HG03175 (cell line): ENCODE results near the gene NKG7.

Source experiments
- ATAC-seq: cut with Tn5 transposase; IDR thresholded peaks from one replicate; pipeline ENCODE4 v1.9.1; 2021; ENCODE audit warnings: mild to moderate bottlenecking, moderate library complexity; ENCODE audit not compliant: unreplicated experiment

Gene NKG7

DNA sequence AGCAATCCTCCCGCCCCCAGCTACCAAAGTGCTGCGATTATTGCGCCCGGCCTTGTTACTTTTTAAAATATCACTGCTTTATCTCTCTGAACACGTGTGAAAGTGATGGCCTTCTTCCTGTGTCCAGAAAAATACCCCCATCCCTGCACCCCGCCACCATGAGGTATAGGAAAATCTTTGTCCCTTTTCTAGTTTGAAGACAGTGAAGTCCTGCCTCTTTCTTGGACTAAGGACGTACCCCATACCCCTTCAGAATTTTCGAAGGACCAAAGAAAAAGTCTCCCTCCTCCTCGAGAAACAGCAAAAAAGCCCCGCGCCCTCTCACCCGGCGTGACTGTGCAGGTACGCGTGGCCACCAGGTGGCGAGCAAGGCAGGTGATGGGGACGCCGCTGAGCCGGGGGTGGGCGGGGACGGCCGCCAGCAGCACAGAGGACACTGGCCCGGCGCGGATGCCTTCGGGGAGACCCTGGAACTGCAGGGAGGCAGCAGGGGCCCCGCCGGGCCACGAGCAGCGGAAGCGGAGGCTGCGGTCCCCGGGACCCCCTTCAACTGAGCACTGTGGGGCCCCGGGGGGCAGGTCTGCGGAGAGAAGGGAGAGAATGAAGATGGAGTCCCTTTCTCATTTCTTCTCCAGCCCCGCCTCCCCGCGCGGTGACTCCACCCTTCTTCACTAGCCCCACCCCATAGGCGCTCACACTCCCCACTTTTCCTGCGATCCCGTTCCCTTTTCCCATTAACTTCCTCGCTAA, 33.7 kb downstream of the NKG7 start:
- ATAC-seq: peak; percentile 53

DNA sequence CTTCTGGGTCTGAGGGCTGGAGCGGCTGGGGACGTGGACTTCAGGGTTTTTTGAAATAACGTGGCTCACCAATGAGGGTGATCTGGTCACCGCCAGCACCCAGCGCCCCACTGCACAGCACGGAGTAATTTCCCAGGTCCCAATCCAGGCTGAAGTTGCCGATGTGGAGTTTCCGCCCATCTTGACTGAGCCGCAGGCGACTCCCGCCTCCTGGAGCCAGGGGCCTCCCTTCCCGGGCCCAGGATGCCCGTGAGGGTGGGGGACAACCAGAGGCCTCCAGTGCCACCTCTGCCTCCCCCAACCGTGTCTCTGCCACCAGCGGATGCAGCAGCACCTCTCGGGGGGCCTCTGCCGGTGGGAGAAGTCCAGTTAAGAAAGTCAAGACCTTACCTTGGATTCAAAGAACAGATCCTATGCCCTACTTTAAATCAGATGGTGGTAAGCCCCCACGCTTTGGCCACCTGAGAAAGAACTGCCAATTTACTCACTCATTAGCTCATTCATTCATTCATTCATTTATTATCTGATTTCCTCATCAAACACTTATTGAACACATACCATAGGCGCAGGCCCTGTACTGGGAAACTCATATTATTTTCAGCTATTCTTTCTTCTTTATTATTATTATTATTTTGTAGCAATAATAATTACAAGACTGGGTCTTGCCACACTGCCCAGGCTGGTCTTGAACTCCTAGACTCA, 34.4 kb downstream of the NKG7 start:
- ATAC-seq: no peak

DNA sequence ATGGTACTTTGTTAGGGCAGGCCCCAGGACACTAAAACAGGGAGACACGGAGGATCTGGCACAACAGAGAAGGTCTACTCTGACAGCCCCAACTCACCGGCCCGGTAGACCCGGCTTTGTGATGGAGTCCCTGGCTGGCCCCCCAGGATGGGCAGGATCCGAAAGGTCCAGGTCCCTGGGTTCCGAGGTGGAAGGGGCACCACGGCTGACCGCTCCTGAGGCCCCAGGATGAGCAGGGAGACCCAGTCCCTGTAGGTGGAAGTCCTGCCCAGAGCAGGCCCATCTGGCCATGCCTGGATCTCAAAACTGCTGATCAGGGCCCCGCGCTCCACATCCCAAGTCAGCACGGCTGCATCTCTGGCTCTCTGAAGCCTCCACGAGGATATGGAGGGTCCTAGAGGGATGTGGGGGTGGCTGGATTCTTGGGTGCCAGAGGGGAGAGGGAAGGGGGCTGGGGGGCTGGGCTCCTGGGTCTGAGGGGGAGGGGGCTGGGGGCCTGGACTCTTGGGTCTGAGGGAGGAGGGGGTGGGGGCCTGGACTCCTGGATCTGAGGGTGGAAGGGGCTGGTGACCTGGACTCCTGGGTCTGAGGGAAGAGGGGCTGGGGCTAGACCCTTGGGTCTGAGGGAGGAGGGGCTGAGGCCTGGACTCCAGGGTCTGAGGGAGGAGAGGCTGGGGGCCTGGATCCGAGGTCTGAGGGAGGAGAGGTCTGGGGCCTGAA, 35.2 kb downstream of the NKG7 start:
- ATAC-seq: no peak

DNA sequence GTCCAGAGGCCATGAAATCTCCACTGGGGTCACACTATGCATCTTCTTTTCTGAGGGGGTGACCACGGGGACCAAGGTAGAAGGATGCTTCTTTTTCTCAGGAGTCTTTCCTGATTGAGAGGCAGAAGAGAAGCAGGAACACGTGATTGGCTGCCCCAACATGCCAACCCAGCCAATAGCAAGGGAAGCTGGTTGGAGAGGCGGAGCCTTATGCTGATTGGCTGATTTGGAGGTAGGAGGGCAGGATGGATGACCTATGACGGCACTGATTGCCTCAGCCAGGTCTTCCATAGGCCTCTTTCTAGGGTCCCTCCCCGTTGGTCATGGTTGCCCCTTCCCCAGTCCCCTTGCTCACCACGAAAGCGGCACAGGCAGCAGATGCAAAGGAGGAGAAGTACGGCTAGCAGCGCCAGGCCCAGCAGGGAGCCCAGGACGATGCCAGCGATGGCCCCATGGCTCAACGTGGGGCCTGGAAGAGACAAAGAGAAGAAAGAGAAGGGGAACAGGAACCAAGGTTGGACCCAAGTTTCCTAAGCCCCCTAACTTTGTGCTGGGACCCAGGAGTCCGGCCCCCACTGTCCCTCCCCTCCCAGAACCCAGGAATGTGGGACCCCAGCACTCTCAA, 38.5 kb downstream of the NKG7 start:
- no peak for ATAC-seq

DNA sequence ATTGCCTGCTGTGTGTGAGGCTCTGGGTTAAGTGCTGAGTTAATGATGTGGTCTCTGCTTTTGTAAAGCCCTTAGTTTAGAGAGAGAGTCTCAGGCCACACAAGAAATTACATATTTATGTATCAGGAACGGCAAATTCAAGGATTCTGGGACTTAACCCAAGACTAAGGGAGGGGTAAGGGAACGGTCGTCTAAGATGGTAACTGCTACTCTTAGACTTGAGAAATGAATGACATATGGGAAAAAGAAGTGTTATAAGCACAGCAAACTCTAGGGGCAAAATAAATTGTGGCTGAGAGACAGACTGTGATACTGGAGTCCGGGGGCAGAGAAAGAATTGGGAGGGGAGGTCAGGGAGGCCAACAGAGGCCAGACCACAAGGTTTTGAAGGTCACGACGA, 40.7 kb downstream of the NKG7 start:
- ATAC-seq: no peak

DNA sequence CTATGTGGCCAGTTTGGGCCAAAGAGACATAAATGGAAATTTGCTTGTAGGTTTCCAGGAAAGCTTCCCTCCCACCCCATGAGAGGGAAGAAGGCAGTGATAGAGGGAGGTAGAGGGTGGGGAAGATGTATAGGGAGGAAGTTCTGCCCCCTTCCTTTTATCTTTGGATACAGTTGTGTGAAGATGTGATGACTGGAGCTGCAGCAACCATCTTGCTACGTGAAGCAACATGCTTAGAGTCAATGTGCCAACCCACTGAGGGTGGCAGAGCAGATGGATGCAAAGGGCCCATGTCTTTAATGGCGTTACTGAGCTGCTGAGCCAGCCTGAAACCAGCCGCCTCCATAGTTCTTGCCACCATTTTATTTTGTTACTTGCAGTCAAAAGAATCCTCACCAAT, 41.3 kb downstream of the NKG7 start:
- ATAC-seq: no peak

DNA sequence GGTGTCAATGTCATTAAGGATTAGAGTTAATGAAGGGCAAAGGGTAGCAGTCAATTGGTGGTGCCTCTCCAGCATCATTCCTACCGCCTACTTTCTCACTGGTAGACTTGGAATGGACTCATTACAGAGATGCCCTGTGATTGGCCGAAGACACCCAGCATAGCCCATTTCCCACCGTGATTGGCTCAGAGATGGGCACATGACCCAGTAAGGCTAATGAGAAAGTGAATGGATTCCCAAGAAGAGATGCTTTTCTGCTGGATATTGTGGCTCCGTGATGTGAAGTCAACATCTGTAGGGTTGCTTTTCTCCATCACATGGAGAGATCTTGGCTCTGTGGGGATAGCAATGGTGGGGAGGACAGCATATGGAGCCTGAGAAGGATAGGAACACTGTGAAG, 42.1 kb downstream of the NKG7 start:
- no peak for ATAC-seq

DNA sequence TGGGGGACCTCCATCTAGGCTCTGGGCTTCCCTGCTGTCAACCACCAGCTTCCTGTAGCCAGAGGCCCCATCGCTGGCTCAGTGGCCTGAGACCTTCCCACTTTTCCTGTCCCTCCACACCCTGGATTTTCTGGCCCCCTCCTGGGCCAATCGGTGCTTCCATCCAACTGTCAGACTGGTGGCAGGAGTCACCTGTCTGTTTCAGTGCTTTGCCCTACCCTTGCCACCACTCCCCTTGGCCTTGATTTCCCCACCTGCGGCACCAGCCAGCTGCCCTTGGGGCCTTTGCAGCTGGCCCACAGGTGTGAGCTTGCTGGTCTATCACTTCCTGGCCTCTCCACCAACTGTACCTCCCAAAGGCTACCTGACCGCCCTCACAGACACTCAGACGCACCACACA, 43.0 kb downstream of the NKG7 start:
- no peak for ATAC-seq

DNA sequence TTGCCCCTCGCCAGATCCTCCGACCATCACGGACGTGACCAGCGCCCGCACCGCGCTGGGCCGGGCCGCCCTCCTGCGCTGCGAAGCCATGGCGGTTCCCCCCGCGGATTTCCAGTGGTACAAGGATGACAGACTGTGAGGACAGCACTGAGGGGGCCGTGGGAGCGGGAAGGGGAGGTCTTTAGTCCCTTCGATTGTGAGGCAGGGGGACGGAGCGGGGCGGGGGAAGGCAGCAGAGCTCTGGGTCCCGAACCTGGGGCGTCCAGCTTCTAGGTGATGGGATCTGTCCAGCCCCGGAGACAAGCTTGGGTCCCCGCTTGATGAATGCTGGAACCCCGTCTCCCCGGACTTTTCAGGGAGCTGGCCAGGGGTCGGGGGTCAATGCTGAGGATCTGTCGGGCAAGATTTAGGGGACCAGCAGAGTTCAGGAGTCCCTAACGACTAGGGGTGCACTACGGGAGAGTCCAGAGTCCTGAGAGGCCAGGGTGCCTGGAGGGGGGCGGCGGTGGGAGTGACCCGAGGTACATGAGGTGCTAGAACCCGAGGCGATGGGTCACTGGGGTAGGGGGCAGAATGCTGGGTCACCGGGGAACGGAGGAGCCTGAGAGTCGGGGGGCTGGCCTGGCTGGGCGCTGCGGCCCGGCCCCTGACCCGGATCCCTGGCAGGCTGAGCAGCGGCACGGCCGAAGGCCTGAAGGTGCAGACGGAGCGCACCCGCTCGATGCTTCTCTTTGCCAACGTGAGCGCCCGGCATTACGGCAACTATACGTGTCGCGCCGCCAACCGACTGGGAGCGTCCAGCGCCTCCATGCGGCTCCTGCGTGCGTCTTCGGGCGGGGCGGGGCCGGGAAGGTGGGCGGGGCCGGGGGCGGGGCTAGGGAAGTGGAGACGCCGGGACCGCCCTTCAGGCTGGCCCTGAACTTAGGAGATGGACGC, 45.1 kb downstream of the NKG7 start:
- no peak for ATAC-seq

DNA sequence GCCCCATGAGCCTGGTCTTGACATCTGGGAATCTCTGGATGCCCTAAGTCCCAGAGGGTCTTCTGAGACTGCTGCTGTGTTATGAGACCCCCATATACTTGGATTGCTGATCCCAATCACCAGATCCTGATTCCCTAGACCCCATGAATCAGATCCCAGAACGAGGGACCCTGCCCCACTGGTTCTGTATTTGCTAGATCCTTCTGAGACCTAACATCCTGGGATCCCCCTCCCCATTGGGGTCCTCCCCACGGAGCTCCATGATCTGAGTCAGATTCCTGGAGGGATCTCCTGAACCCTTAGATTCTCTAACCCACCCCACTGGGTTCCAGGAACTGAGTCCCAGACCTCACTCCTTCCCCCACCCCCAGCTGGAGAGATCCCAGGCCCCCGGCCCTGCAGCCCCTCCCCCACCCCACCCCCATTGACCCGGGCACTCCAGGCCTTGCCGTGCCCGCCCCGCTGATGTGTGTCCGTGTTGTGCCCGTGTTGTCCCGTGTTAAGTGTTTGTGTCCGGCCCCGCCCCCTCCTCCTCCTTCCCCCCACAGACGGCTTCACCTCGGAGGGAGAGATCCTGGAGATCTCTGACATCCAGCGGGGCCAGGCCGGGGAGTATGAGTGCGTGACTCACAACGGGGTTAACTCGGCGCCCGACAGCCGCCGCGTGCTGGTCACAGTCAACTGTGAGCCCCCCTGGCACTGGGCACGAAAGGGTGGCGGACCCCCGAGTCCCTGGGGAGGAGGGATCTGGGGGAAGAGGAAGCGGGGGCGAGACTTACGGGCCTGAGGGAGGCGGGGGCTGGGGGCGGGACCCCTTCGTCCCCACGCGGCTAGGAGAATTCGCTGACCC, 46.0 kb downstream of the NKG7 start:
- ATAC-seq: no peak

DNA sequence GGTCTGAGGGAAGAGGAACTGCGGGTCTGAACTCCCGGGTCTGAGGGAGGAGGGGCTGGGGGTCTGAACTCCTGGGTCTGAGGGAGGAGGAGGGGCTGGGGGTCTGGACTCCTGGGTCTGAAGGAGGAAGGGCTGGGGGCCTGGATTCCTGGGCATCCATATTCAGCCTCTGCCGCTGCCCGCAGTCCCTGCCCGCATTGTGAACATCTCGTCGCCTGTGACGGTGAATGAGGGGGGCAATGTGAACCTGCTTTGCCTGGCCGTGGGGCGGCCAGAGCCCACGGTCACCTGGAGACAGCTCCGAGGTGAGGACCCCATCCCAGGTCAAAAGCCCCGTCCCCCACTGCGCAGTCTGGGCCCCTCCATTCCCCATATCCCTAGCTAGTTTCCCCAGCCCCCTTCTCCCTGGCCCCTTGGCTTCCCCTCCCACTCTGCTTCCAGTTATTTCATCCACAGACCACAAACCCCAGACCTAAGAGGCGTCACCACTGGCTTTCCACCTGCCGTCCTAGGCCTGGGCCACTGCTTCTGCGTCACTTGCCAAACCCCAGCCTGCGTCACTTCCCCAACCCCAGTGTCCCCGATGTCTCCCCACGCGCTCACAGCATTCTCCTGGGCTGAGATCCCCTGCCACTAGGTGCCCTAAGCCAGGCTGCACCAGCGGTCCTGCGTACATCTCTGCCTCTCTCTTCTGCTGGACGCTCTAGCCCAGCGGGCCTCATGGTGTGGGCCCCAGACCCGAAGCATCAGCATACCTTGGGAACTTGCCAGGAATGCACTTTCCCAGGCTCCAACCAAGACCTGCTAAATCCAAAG, 47.1 kb downstream of the NKG7 start:
- ATAC-seq: no peak

DNA sequence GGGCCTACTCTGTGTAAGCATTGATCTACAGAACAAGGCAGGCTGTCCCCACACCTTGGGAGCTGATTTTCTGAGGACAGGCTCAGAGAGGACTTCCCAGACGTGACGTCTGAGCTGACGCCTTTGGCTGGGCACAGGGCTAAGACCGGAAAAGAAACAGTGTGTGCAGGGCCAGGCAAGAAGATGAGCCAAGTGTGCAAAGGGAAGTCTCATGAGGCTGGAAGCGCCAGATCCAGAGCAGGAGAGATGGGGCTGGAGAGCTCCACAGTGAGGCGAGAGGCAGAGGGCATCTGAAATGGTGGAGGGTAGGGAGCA, 48.3 kb downstream of the NKG7 start:
- ATAC-seq: no peak

DNA sequence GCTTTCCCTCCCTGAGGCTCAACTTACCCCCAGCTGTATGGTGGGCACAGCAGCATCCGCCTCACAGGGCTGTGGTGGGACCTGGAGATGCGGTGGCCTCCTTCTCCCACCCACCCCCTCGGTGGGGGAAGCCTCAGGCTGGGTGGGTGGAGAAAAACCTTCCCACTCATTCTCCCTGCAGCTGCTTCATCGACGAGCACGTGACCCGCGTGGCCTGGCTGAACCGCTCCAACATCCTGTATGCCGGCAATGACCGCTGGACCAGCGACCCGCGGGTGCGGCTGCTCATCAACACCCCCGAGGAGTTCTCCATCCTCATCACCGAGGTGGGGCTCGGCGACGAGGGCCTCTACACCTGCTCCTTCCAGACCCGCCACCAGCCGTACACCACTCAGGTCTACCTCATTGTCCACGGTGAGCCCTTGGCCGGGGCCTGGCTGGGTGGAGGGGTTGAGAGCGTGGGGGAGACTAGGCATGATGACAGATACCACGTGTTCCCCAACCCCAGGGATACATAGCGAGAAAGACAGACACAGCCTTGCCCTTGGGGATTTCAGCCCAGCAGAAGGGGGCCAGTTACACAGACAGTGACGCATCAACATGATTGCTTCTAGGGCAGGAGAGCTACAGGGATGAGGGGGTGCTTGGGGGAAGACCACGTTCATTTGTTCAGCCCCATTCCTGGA, 48.8 kb downstream of the NKG7 start:
- ATAC-seq: no peak

DNA sequence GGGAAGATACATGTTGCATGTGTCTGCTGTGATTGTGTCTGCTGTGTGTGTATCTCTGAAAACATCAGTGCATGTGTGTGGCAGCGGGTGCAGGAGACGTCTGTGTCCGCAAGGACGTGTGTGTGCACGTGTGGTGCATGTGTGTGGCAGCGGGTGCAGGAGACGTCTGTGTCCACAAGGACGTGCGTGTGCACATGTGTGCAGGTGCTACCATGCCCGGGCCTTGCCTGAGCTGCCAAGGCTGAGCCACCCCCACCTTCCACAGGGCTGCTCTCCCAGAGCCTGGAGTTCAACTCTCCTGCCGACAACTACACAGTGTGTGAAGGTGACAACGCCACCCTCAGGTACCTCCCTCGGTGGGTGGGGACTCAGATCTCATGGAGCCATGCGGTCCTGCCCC, 50.7 kb downstream of the NKG7 start:
- ATAC-seq: no peak
